Measurements from ENCODE around the gene IGFL4.

Gene IGFL4

GRCh38 chr19:46020819-46021125, 20.0 kb downstream of the IGFL4 start:
- DNase-seq (ENCODE audit: low read depth) = no peak

GRCh38 chr19:46019270-46019669, 21.5 kb downstream of the IGFL4 start:
- DNase-seq (ENCODE audit: low read depth) = no peak

GRCh38 chr19:46018729-46019251, 22.0 kb downstream of the IGFL4 start:
- DNase-seq (ENCODE audit: low read depth) = no peak

- DNase-seq (ENCODE audit: low read depth) = no peak
Observed at GRCh38 chr19:46017874-46018675, 22.7 kb downstream of the IGFL4 start.

DNA sequence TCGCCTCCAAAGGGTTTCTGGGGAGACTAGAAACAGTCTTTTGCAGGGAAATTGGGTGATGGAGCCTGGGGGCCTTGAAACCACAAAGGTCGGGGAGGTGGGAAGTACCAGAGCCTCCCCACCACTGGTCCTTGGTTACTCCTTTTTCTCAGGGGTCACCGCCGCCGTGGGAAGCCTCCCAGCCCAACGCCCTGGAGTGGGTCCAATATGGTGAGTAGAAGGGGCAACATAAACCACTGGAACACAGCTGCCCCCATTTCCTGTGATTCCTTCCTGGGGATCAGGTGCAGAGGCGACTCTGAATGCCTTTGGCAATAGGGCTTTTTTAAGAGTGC, 23.7 kb downstream of the IGFL4 start:
- DNase-seq (ENCODE audit: low read depth) = no peak

- peak; percentile 36 for DNase-seq (ENCODE audit: low read depth)
Observed at GRCh38 chr19:46016426-46017094, 24.2 kb downstream of the IGFL4 start.

GRCh38 chr19:46015687-46016425, 24.9 kb downstream of the IGFL4 start:
- no peak for DNase-seq (ENCODE audit: low read depth)

DNA sequence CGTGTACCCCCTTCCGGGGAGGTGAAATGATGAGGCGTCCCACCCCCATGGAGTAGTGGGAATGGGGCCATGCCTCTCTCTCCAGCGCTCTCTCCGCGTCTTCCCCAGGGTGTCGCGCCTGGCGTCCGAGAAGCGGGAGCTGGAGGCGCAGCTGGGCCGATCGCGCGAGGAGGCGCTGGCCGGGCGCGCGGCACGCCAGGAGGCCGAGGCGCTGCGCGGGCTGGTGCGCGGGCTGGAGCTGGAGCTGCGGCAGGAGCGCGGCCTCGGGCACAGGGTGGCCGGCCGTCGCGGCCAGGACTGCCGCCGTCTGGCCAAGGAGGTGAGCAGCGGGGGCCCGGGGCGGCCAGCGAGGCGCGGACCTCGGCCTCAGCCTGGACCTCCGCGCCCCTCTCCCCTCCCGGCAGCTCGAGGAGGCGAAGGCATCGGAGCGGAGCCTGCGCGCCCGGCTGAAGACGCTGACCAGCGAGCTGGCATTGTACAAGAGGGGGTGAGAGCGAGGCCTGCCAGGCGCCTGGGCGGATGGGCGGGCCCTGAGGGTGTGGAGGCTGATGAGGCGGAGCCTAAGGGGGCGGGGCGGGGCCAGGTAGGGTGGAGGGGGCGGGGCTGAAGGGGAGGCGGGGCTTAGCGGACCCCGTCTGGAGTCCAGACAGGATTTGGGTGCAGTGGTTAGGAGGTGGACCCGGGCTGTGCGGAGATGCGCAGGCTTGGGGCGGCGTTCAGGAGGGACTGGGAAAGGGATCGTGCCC, 25.7 kb downstream of the IGFL4 start:
- DNase-seq (ENCODE audit: low read depth) = no peak

DNA sequence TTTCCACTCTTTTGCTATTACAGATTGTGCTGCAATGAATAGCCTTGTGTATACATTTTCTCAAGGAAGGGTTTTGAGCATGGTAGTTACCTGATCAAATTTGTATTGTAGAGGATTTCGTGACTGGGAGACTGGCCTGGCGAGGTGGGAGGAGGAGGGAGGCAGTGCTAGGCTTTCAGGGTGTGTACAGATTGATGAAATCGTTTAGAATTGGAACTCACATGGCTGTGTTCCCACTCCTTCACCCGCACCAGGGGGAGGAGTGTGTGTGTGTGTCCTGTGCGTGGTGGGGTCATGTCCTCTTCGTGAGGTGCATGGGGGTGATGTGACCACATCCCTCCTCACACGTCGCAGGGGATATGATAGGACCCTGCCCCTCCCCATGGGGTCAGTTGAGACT, 26.3 kb downstream of the IGFL4 start:
- no peak for DNase-seq (ENCODE audit: low read depth)

GRCh38 chr19:46009530-46010510, 31.0 kb downstream of the IGFL4 start:
- peak; percentile 43 for DNase-seq (ENCODE audit: low read depth)

DNA sequence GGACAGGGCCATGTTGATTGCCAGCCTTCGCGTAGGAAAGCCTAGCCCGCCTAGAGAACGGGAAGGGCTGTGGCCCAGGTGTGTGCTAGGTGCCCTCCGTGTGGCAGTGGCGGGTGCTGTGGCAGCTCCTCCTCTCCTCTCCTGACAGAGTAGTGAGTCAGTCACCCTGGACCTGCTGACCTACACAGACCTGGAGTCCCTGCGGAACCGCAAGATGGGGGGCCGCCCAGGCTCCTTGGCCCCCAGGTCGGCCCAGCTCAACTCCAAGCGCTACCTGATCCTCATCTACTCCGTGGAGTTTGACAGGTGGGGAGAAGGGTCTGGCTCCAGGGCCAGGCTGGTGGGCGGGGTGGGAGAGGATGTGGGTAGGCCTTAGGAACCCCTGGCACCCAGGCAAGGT, 34.4 kb downstream of the IGFL4 start:
- no peak for DNase-seq (ENCODE audit: low read depth)

DNA sequence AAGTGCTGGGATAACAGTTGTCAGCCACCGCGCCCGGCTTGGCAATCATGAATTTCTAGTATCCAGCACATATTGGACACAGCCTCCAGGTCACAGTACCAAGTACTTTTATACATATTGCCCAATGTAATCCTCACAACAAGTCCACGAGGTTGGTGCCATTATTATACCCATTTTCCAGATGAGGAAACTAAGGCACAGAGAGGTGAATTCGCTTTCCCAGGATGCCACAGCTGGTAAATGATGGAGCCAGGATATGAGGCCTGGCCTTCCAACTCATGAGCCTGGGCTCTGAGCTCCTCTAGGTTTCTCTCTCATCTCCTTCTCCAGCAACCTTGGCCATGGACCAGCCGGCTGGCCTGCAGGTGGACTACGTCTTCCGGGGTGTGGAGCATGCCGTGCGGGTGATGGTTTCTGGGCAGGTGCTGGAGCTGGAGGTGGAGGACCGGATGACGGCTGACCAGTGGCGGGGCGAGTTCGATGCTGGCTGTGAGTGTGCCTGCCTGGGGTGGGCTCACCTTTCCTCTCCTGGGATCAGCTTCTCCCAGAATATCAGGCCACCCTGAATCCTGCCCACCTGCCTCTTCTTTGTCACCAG, 38.0 kb downstream of the IGFL4 start:
- no peak for DNase-seq (ENCODE audit: low read depth)

GRCh38 chr19:46000491-46001246, 40.1 kb downstream of the IGFL4 start:
- no peak for DNase-seq (ENCODE audit: low read depth)

GRCh38 chr19:45999653-46000121, 41.1 kb downstream of the IGFL4 start:
- DNase-seq (ENCODE audit: low read depth) = no peak

DNA sequence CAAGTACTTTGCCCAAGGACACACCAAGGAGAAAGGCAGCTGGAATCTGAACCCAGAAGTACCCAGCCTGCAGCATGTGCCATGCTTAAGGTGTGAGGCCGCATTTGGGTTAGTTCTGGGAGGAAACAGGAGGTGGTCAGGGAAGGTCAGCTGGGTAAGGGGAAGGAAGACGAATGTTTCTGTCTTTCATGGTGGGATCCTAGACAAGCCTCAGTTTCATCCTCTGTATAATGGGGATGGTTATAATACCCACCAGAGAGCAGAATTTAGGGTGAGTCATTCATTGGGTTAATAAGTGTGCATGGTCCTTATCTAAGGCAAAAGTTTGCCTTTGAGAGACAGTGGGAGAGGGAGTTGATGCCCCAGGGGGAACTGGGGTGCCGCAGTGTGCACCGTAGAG, 42.0 kb downstream of the IGFL4 start:
- DNase-seq (ENCODE audit: low read depth) = no peak

GRCh38 chr19:45996933-45997332, 43.9 kb downstream of the IGFL4 start:
- DNase-seq (ENCODE audit: low read depth) = no peak

GRCh38 chr19:45995715-45996385, 45.0 kb downstream of the IGFL4 start:
- DNase-seq (ENCODE audit: low read depth) = no peak

- DNase-seq (ENCODE audit: low read depth) = peak; percentile 100
Observed at GRCh38 chr19:45994998-45995714, 45.6 kb downstream of the IGFL4 start, which contains the start of gene CCDC61. Gene CCDC61 (plus strand): TSS chr19:45995467. CDS start chr19:46003019, 7,552 bp downstream.
